ENCODE results near the gene ALOX5AP.

Gene ALOX5AP

GRCh38 chr13:30779016-30779415 is 43.7 kb downstream of the ALOX5AP start:
- ChIA-PET POLR2A (no interaction called here), CTCF (interaction anchor here (0.9 to 2.1 kb wide), 5 partner anchors 10 to 208 kb away, joined by 3 to 4 read pairs (median 3); no protein-coding TSS in a partner anchor)

GRCh38 chr13:30779608-30780007 is 44.3 kb downstream of the ALOX5AP start:
- no peak for DNase-seq (ENCODE audit: extremely low spot score)
- ChIA-PET CTCF (interaction anchor here (1.2 to 2.1 kb wide), 4 partner anchors 10 to 31 kb away, joined by 3 to 6 read pairs (median 4); no protein-coding TSS in a partner anchor), POLR2A (no interaction called here)
- TF ChIP-seq CTCF (IDR thresholded peaks at IDR 0.05; ENCODE audit: control extremely low read depth, extremely low read depth, low read depth, missing control alignments), result no peak

More at GRCh38 chr13:30779016-30779415, 43.7 kb downstream of the ALOX5AP start:
- TF ChIP-seq CTCF (IDR thresholded peaks at IDR 0.05; ENCODE audit: control extremely low read depth, extremely low read depth, low read depth, missing control alignments), result no peak
- DNase-seq (ENCODE audit: extremely low spot score), result no peak

DNA sequence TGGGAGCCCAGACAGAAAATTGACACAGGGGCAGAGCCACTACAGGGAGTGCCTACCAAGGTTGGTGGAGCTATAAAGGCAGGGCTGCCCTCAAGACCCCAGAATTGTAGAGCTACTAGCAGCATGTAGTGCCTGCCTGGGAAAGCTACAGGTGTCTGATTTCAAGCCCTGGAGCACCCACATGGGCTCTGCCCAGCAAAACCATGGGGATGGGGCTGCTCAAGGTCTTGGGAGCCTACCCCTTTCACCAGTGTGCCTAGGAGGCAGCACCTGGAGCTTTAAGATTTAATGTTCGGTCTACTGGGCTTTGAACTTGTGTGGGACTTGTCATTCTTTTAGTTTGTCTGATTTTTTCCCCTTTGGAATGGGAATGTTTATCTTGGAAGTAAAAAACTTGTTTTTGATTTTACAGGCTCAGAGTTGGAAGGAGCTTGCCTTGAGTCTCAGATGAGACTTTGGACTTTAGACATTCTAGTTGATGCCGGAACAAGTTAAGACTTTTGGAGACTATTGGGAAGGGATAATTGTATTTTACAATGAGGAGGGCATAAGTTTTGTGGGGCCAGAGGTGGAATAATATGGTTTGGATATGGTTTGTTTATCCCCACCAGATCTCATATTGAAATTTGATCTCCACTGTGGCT is 45.1 kb downstream of the ALOX5AP start:
- TF ChIP-seq CTCF (IDR thresholded peaks at IDR 0.05; ENCODE audit: control extremely low read depth, extremely low read depth, low read depth, missing control alignments), result no peak
- CTCF ChIA-PET, result interaction anchor here (1.5 to 2.1 kb wide), 2 partner anchors 15 to 25 kb away, joined by 4 to 6 read pairs; no protein-coding TSS in a partner anchor
- DNase-seq (ENCODE audit: extremely low spot score), result no peak
- POLR2A ChIA-PET, result no interaction called here

GRCh38 chr13:30785191-30785850 is 50.0 kb downstream of the ALOX5AP start:
- no peak for TF ChIP-seq CTCF (IDR thresholded peaks at IDR 0.05; ENCODE audit: control extremely low read depth, extremely low read depth, low read depth, missing control alignments)
- POLR2A ChIA-PET, result no interaction called here
- CTCF ChIA-PET, result interaction anchor here (1.1 to 1.5 kb wide), 2 partner anchors 12 to 106 kb away, joined by 4 read pairs; no protein-coding TSS in a partner anchor
- no peak for DNase-seq (ENCODE audit: extremely low spot score)

GRCh38 chr13:30786648-30787047 is 51.3 kb downstream of the ALOX5AP start:
- DNase-seq (ENCODE audit: extremely low spot score), result no peak
- TF ChIP-seq CTCF (IDR thresholded peaks at IDR 0.05; ENCODE audit: control extremely low read depth, extremely low read depth, low read depth, missing control alignments), result no peak
- ChIA-PET CTCF (interaction anchor here (3.1 to 3.7 kb wide), 2 partner anchors 12 to 16 kb away, joined by 12 to 16 read pairs; no protein-coding TSS in a partner anchor), POLR2A (no interaction called here)

DNA sequence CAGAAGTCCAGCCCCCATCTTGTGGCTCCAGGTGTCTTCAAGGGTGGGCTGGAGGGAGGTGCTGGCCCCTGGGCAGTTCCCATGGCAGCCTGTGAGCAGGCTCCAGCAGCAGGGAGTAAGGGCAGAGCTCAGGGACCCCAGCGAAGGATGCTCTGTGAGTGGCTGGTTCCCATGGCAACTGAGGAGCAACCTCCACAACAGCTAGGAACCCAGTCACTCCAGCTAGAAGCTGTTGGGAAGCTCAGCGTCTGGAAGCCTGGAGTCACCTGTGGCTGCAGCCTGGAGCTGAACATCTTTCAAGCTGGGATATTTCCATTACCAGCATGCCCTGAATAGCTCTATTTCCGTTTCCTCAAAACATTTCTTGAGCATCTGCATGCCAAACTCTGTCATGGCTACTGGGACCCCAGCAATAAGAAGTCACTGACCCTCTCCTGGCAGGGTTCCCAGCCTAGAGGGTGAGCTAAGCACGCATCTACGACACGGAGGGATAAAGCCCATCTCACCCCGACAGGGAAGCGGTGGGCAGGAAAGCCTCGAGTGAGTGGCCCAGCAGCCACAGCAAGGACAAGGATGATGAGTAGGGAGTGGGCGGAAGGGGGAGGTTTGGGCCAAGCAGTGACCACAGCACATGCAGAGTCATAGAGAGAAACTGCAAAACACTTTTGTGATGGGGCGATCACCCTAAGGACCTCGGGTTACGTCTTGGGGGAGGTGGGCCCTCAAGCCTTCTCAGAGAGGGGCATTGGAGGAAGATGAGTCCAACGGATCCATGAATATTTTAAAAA is 52.6 kb downstream of the ALOX5AP start:
- POLR2A ChIA-PET, result no interaction called here
- TF ChIP-seq CTCF (IDR thresholded peaks at IDR 0.05; ENCODE audit: control extremely low read depth, extremely low read depth, low read depth, missing control alignments), result no peak
- no peak for DNase-seq (ENCODE audit: extremely low spot score)
- CTCF ChIA-PET, result interaction anchor here (1.5 to 3.7 kb wide), 6 partner anchors 11 to 257 kb away, joined by 3 to 16 read pairs (median 6); partner anchors contain the start of gene ALOX5AP

All from GM10248 (cell line).